ENCODE measurements around the gene PLEKHA7. TPM values are rescaled to one million over a fixed set of nuclear protein-coding genes. Genes with fewer than 3 reads are reported as not detected.

The PLEKHA7 gene
- total and polyA plus RNA-seq, 2 of the 13 experiments (the other 11 are each of a cell fraction or from before 2014, with no cell fraction given) = 17.5 to 18.7 TPM

DNA sequence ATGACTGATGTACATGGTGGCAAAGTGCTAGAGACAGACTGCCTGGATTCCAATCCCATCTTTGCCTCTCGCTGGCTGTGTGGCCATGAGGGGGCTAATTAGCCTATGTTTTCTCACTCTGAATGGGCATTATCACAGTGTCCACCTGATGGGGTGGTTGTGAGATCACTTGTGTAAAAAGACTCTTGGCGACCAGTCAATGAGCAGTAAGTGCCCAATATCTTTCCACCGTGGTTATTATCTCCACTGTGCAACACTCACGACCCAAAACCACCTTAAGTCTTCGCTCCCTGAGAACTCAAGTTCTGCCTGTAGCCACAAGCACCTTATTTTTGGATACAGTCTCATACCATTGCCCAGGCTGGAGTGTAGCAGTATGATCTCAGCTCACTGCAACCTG is 52.1 kb downstream of the PLEKHA7 start (continued):
- TF ChIP-seq BCL6 (CRISPR knock-in tag; IDR thresholded peaks at IDR 0.05) (no peak), PHF21A (CRISPR knock-in tag; IDR thresholded peaks at IDR 0.05) (no peak), RXRB (CRISPR knock-in tag; IDR thresholded peaks at IDR 0.05; ENCODE audit: borderline replicate concordance) (no peak)
- TF ChIP-seq, protein P1, sequence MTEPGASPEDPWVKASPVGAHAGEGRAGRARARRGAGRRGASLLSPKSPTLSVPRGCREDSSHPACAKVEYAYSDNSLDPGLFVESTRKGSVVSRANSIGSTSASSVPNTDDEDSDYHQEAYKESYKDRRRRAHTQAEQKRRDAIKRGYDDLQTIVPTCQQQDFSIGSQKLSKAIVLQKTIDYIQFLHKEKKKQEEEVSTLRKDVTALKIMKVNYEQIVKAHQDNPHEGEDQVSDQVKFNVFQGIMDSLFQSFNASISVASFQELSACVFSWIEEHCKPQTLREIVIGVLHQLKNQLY (CRISPR knock-in tag; IDR thresholded peaks at IDR 0.05) = no peak

- Histone ChIP-seq H3K27me3 (ENCODE audit: control insufficient read depth in 1 of 2, insufficient read depth in 2 of 2, low read length in 2 of 2) (no peaks in the 10 kb centered on the region), H3K9me3 (ENCODE audit: low read length) (no peaks in the 10 kb centered on the region), H3K9ac (ENCODE audit: insufficient read depth, low read depth, low read length) (no peak overlapping the region), H3K27ac (ENCODE audit: extremely low read length, insufficient read depth, low read length) (peak overlapping the region; percentile 36), H3K4me3 (replicated peaks in 1 of 3; ENCODE audit: insufficient read depth in 1 of 3, low read depth in 2 of 3, low read length in 3 of 3) (no peak overlapping the region), H3K4me1 (ENCODE audit: insufficient read depth, low read length) (peaks cover 44% of the 10 kb centered on the region), H3K4me2 (ENCODE audit: low read depth, low read length) (peak overlapping the region; percentile 24; the same call in 1 of the 2 replicates), H2AFZ (ENCODE audit: low read length) (no peak overlapping the region), H4K20me1 (ENCODE audit: insufficient read depth, low read length) (no peaks in the 10 kb centered on the region; the same call in 1 of the 2 replicates), H3K79me2 (ENCODE audit: insufficient read depth, low read length) (peaks cover 8% of the 10 kb centered on the region), H3K36me3 (replicated peaks in 1 of 2; ENCODE audit: control insufficient read depth in 1 of 2, insufficient read depth in 2 of 2, low read length in 2 of 2) (peaks cover 0 to 3% of the 10 kb centered on the region in 2 experiments; a peak in 1 of 5 replicates)
- CTCF ChIA-PET (ENCODE audit: low intra/inter-chr PET ratio, low total read pairs) = no interaction called here
- ATAC-seq (peak; percentile 76), DNase-seq (ENCODE audit: low spot score) (peak; percentile 56), FAIRE-seq (no peak)
- in situ Hi-C loops (cut with HindIII; ENCODE audit: extremely low pct_ligation_motif_present, low pct_unique_long_range_greater_than_20kb) = no loop called here
- POLR2A ChIA-PET = interaction anchor here (0.9 to 1.3 kb wide), 2 partner anchors 25 to 53 kb away, joined by 3 read pairs; no protein-coding TSS in a partner anchor
- BruUV-seq (replicated peaks) = no TSS peak
- intact Hi-C loops (cut with micrococcal nuclease; ENCODE audit: unreplicated experiment) = no loop called here
- 46% methylated on average over 5 of the region's 5 CpGs for WGBS (ENCODE audit: low lambda C conversion rate)
- TF ChIP-seq ZNF569 (CRISPR knock-in tag; IDR thresholded peaks at IDR 0.05; ENCODE audit: borderline replicate concordance) (no peak), ZNF615 (CRISPR knock-in tag; IDR thresholded peaks at IDR 0.05; ENCODE audit: borderline replicate concordance) (no peak), ZKSCAN8 (CRISPR knock-in tag; IDR thresholded peaks at IDR 0.05; ENCODE audit: borderline replicate concordance) (no peak), SNAI1 (CRISPR knock-in tag; IDR thresholded peaks at IDR 0.05; ENCODE audit: borderline replicate concordance) (no peak), ZNF282 (IDR thresholded peaks at IDR 0.05; ENCODE audit: partially characterized antibody) (no peak), FOXO1 (CRISPR knock-in tag; IDR thresholded peaks at IDR 0.05) (0 out of 2 replicates have a peak, but pooled peaks have one; percentile 7), POGZ (CRISPR knock-in tag; IDR thresholded peaks at IDR 0.05) (no peak), CREB1 (IDR thresholded peaks at IDR 0.05) (no peak), CREB1 (CRISPR knock-in tag; IDR thresholded peaks at IDR 0.05) (no peak), KDM5B (CRISPR knock-in tag; IDR thresholded peaks at IDR 0.05; ENCODE audit: borderline replicate concordance) (no peak), MEIS2 (CRISPR knock-in tag; IDR thresholded peaks at IDR 0.05) (no peak), TMF1 (CRISPR knock-in tag; IDR thresholded peaks at IDR 0.05; ENCODE audit: low read depth) (no peak), ZNF350 (CRISPR knock-in tag; IDR thresholded peaks at IDR 0.05; ENCODE audit: borderline replicate concordance, low read depth) (no peak), MAF1 (CRISPR knock-in tag; IDR thresholded peaks at IDR 0.05; ENCODE audit: borderline replicate concordance) (no peak), ZFP36L2 (CRISPR knock-in tag; IDR thresholded peaks at IDR 0.05) (no peak), ZNF687 (CRISPR knock-in tag; IDR thresholded peaks at IDR 0.05) (peak; percentile 59), FLYWCH1 (CRISPR knock-in tag; IDR thresholded peaks at IDR 0.05) (no peak), RBM22 (optimal IDR thresholded peaks at IDR 0.05; ENCODE audit: low read length) (no peak), HOXD1 (CRISPR knock-in tag; IDR thresholded peaks at IDR 0.05) (no peak)
Observed at GRCh38 chr11:16960250-16960649, 54.0 kb downstream of the PLEKHA7 start.
